ENCODE data around the gene FMN1.
A peak's percentile ranks its signal among the peaks of the same experiment; 100 is the strongest.
"Not testable (repeated sequence)": the region's sequence is repeated elsewhere in the genome, so short reads cannot be mapped to it uniquely, and the experiment has no call there.

Gene FMN1

GRCh38 chr15:32849769-32850668, 344.5 kb downstream of the FMN1 start:
- FAIRE-seq = no peak

- not testable (repeated sequence) for FAIRE-seq
Measured at GRCh38 chr15:32846671-32847070, 347.8 kb downstream of the FMN1 start.

GRCh38 chr15:32844118-32844711, 350.3 kb downstream of the FMN1 start:
- FAIRE-seq = peak; percentile 77

- FAIRE-seq = no peak
Measured at GRCh38 chr15:32843219-32843815, 351.2 kb downstream of the FMN1 start.

- no peak for FAIRE-seq
Measured at GRCh38 chr15:32842081-32842480, 352.4 kb downstream of the FMN1 start.

- no peak for FAIRE-seq
Measured at GRCh38 chr15:32840507-32841245, 353.8 kb downstream of the FMN1 start.

- no peak for FAIRE-seq
Measured at GRCh38 chr15:32838820-32839219, 355.7 kb downstream of the FMN1 start.

- no peak for FAIRE-seq
Measured at GRCh38 chr15:32838338-32838737, 356.2 kb downstream of the FMN1 start.

GRCh38 chr15:32837935-32838334, 356.6 kb downstream of the FMN1 start:
- no peak for FAIRE-seq

GRCh38 chr15:32834156-32834555, 360.4 kb downstream of the FMN1 start:
- FAIRE-seq = no peak

- FAIRE-seq = no peak
Measured at GRCh38 chr15:32833379-32833821, 361.1 kb downstream of the FMN1 start.

- FAIRE-seq = no peak
Measured at GRCh38 chr15:32831485-32831884, 363.0 kb downstream of the FMN1 start.

- FAIRE-seq = no peak
Measured at GRCh38 chr15:32830241-32830640, 364.3 kb downstream of the FMN1 start.

- FAIRE-seq = no peak
Measured at GRCh38 chr15:32829436-32829835, 365.1 kb downstream of the FMN1 start.

- no peak for FAIRE-seq
Measured at GRCh38 chr15:32828507-32829186, 365.9 kb downstream of the FMN1 start.

GRCh38 chr15:32826685-32827084, 367.8 kb downstream of the FMN1 start:
- FAIRE-seq = no peak

GRCh38 chr15:32825219-32825618, 369.3 kb downstream of the FMN1 start:
- FAIRE-seq = no peak

- no peak for FAIRE-seq
Measured at GRCh38 chr15:32824777-32825176, 369.7 kb downstream of the FMN1 start.

GRCh38 chr15:32823750-32824149, 370.8 kb downstream of the FMN1 start:
- no peak for FAIRE-seq

GRCh38 chr15:32822739-32823138, 371.8 kb downstream of the FMN1 start:
- no peak for FAIRE-seq

- FAIRE-seq = no peak
Measured at GRCh38 chr15:32819448-32819847, 375.1 kb downstream of the FMN1 start.

- FAIRE-seq = no peak
Measured at GRCh38 chr15:32818758-32819447, 375.6 kb downstream of the FMN1 start.
